ENCODE data around the gene GADD45A. TPM values are rescaled to one million over a fixed set of nuclear protein-coding genes. Genes with fewer than 3 reads are reported as not detected.

The GADD45A gene
- total and polyA plus RNA-seq, 2 experiments from 2014 or later: 93.1 to 175 TPM

Small RNA genes within 50 kb of the gene (small RNA-seq; reads per million reads assigned to genes)
- not detected for gene RN7SL392P

Other genes with a start within 250 kb of the GADD45A start
- gene GNG12, start 148.3 kb downstream of the GADD45A start, total RNA-seq: 97.0 and 108 TPM in 2 replicates
- 49.6 and 51.9 TPM in 2 replicates for gene GNG12, start 148.3 kb downstream of the GADD45A start, polyA plus RNA-seq